GM12864 (cell line): ENCODE measurements around the gene MYCN.
"Not testable (repeated sequence)": the region's sequence is repeated elsewhere in the genome, so short reads cannot be mapped to it uniquely, and the experiment has no call there.

Source experiments
- DNase-seq: peaks from one replicate; pipeline ENCODE4 v3.0.0-alpha.2; 2011; ENCODE audit warnings: low read depth
- H3K4me3 ChIP-seq: 2 replicates; pipeline ENCODE4 v1.5.1; 2011; ENCODE audit warnings: mild to moderate bottlenecking, low read depth, low read length, control low read depth
- TF ChIP-seq, protein P1 (sequence below): IDR thresholded peaks from 2 replicates; pipeline ENCODE4 v1.5.1; 2011; ENCODE audit warnings: low read depth, mild to moderate bottlenecking, moderate library complexity, low read length, control low read depth, inconsistent platforms; ENCODE audit errors: missing control alignments

The MYCN gene

DNA sequence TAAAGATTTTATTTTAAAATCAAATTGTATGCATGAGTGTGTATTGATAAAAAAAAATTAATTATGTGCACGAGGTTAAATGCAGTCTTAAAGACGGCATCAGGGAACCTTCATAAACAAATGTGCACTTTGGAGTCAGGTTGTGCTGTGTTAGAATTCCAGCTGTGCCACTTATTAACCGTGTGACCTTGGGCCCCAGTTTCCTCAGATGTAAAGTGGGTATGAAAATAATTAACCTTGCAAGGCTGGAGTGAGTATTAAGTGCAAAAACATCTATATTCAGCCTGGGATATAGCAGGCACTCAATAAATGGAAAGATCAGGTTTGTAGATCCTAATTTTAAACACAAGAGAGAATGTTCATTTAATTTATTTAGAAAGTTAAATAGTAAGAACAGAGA, 14.5 kb upstream of the MYCN start:
- no peak overlapping the region for H3K4me3 ChIP-seq

DNA sequence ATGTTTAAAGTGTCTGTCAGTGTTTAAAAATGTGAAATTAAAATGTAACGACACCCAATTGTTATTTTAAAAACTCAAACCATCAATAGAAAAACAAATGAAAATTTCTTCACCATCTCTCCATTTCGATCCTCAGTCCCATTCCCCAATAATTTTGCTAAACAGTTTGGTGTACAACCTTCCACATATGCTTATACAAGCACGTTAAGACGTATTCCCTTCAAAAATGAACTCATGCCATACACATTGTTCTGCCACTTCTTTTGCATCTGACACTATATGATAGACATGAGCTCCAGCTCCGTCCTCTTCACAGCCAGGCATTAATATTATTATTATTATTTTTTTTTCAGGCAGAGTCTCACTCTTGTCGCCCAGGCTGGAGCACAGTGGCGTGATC, 14.1 kb upstream of the MYCN start:
- DNase-seq = no peak
- TF ChIP-seq, protein P1, sequence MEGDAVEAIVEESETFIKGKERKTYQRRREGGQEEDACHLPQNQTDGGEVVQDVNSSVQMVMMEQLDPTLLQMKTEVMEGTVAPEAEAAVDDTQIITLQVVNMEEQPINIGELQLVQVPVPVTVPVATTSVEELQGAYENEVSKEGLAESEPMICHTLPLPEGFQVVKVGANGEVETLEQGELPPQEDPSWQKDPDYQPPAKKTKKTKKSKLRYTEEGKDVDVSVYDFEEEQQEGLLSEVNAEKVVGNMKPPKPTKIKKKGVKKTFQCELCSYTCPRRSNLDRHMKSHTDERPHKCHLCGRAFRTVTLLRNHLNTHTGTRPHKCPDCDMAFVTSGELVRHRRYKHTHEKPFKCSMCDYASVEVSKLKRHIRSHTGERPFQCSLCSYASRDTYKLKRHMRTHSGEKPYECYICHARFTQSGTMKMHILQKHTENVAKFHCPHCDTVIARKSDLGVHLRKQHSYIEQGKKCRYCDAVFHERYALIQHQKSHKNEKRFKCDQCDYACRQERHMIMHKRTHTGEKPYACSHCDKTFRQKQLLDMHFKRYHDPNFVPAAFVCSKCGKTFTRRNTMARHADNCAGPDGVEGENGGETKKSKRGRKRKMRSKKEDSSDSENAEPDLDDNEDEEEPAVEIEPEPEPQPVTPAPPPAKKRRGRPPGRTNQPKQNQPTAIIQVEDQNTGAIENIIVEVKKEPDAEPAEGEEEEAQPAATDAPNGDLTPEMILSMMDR = no peak
- H3K4me3 ChIP-seq = no peak overlapping the region

More for the DNA sequence above, 14.5 kb upstream of the MYCN start:
- no peak for DNase-seq
- TF ChIP-seq, protein P1 = no peak

DNA sequence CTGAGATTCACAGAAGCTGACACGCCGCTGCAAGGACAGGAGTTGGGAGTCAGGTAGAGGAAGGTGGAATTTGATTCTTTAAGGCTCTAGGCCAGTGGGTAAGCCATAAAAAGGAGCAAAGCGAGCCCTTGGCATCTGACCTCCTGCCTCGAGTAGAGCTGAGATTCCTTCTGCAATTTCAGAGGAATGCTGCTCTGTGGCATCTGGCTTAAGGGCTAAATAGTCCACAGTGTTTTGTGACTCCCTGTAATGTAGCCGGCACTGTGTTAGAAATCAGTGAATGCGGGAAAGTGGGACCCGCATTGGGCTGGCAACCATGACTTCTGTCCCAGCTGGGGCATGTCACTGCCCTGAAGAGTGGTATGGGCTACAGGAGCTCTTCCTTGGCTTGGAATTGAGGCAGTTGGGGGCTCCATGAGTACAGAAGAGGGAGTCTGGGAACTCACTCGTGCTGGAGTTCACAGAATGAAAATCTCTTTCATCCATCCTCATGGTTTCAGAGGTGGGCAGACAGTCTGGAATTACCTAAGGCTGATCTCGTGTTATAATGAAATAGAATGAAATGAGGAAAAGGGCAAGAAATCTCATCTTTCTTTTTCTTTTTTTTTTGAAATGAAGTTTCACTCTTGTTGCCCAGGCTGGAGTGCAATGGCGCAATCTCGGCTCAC, 12.7 kb upstream of the MYCN start:
- DNase-seq = no peak
- TF ChIP-seq, protein P1 = no peak
- H3K4me3 ChIP-seq = no peak overlapping the region

DNA sequence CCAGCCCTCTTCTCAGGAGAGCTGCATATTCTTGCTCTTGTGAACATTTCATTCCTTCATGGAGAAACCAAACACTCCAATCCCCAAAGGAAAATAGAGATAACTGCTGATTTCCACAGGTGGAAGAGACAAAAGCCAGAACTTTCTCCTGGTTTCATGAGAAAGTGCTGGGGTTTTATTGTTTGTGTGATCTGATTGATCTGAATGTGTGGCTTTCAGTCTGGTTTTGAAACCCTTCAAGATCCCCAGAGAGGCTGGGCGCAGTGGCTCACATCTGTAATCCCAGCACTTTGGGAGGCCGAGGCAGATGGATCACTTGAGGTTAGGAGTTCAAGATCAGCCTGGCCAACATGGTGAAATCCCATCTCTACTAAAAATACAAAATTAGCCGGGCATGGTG, 11.3 kb upstream of the MYCN start:
- not testable (repeated sequence) for H3K4me3 ChIP-seq, DNase-seq

DNA sequence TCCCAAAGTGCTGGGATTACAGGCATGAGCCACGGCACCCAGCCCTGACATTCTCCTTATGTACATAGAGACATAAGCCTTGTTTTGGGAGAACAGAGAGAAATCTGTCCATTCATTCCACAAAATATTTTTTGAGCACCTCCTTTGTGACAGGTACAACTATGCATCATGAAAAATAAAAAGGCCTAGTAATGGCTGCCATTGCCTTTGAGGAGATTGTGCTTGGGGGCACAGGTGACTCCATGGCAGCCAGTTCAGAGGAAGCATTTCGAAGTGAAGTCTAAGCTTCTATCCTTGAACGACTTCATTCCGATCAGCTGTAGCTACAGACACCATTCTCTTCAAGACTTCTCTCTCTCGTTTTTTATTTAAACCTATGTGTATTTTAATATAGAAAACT, 10.5 kb upstream of the MYCN start:
- TF ChIP-seq, protein P1 = no peak
- no peak for DNase-seq
- no peak overlapping the region for H3K4me3 ChIP-seq

DNA sequence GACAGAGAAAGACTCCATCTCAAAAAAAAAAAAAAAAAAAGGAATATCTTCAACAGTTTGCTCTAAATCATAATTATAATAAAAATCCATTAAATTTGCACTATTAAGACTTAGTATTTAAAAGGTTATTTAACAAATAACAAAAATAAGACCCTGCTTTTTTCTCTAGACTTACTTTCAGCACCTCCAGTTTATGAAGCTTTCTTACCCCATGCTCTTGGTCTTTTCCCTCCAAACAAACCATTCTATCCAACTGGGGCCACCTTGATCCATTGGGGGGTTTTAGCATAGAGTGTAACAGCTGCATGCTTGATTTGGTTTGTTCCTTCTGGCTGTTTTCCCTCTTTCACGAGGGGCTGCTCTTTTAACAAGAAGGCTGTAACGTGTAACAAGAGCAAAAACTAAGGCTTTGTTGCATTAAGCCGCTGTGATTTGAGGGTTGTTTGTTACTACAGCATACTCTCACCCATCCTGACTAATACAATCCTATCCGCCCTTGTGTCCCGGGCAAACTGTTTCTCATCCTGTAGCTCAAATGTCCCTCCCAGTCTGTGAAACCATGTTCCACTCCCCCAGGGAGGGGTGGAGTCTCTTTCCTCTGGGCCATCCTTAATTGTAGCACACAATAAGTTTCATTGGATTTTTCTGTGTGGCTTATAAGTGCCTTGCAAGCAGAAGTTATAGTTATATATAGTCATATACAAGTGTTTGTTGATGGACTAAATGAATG, 9.6 kb upstream of the MYCN start:
- H3K4me3 ChIP-seq = no peak overlapping the region
- no peak for DNase-seq
- TF ChIP-seq, protein P1 = no peak

DNA sequence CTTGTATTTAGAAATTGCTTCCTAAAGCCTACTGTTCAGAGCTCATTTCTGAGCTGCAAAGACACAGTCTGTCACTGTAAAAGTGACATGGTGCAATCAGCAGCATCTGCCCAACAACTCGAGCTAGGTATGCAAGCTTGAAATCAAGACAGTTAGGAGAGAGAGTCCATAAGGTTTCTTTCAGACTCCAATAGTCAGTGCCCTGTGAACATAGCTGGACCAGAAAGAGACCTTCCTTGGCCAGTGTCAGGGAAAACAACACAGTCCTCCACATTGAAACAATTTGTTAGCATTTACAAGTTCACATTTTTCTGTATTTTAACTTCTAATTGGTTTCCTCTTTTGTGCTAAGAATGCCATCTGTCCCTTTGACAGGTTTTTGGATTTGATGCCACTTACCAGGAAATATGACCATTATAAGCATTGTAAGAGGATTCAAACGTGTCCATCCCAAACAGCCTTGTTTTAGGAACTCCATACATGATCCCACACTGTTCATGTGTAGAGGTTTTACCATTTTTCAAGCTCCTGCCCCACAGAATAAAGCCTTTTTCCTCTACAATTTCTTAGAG, 8.9 kb upstream of the MYCN start:
- DNase-seq = no peak

More for the DNA sequence above, 8.9 kb upstream of the MYCN start:
- no peak overlapping the region for H3K4me3 ChIP-seq
- TF ChIP-seq, protein P1 = no peak
